ENCODE results near the gene CAV3.
"Not testable (repeated sequence)": the region's sequence is repeated elsewhere in the genome, so short reads cannot be mapped to it uniquely, and the experiment has no call there.

CAV3 gene

GRCh38 chr3:8733332-8734094, at the start of gene CAV3:
CAV3 (plus strand) TSS chr3:8733802; CDS start chr3:8733877, 75 bp downstream.
- DNase-seq: no peak

- not testable (repeated sequence) for DNase-seq
Observed at GRCh38 chr3:8684992-8685391, 48.6 kb upstream of the CAV3 start.

GRCh38 chr3:8691295-8691694, 42.3 kb upstream of the CAV3 start:
- DNase-seq: not testable (repeated sequence)

- DNase-seq: no peak
Observed at GRCh38 chr3:8702560-8702959, 31.0 kb upstream of the CAV3 start.

- DNase-seq: no peak
Observed at GRCh38 chr3:8705575-8705974, 28.0 kb upstream of the CAV3 start.

GRCh38 chr3:8709287-8709686, 24.3 kb upstream of the CAV3 start:
- DNase-seq: no peak

GRCh38 chr3:8709801-8710507, 23.6 kb upstream of the CAV3 start:
- no peak for DNase-seq

- DNase-seq: no peak
Observed at GRCh38 chr3:8712045-8712907, 21.3 kb upstream of the CAV3 start.

GRCh38 chr3:8712908-8713255, 20.7 kb upstream of the CAV3 start:
- no peak for DNase-seq

GRCh38 chr3:8713901-8714759, 19.5 kb upstream of the CAV3 start:
- no peak for DNase-seq

GRCh38 chr3:8715757-8716156, 17.8 kb upstream of the CAV3 start:
- not testable (repeated sequence) for DNase-seq

GRCh38 chr3:8722808-8723207, 10.8 kb upstream of the CAV3 start:
- DNase-seq: no peak

GRCh38 chr3:8723612-8724011, 10.0 kb upstream of the CAV3 start:
- no peak for DNase-seq

GRCh38 chr3:8724108-8724752, 9.4 kb upstream of the CAV3 start:
- no peak for DNase-seq

GRCh38 chr3:8727605-8728512, 5.7 kb upstream of the CAV3 start:
- DNase-seq: no peak

- no peak for DNase-seq
Observed at GRCh38 chr3:8729479-8729878, 4.1 kb upstream of the CAV3 start.

- DNase-seq: no peak
Observed at GRCh38 chr3:8730656-8731055, 2.9 kb upstream of the CAV3 start.

GRCh38 chr3:8732413-8732812, 1.2 kb upstream of the CAV3 start:
- DNase-seq: no peak

- DNase-seq: no peak
Observed at GRCh38 chr3:8734137-8734878, 706 bp downstream of the CAV3 start.

- DNase-seq: no peak
Observed at GRCh38 chr3:8734908-8735307, 1.3 kb downstream of the CAV3 start.
